Measurements from ENCODE around the gene THUMPD3. TPM values are rescaled to one million over a fixed set of nuclear protein-coding genes. Genes with fewer than 3 reads are reported as not detected.
A peak's percentile ranks its signal among the peaks of the same experiment; 100 is the strongest.

THUMPD3 gene
- total RNA-seq, 1 experiment from 2014 or later = 87.3 TPM

- Histone ChIP-seq H3K4me1 (no peaks in the 10 kb centered on the region), H3K4me3 (no peak overlapping the region), H3K27me3 (no peaks in the 10 kb centered on the region), H3K27ac (no peak overlapping the region), H3K36me3 (peaks cover 25% of the 10 kb centered on the region), H3K9me3 (replicated peaks) (no peaks in the 10 kb centered on the region)
- no peak for DNase-seq
Observed at GRCh38 chr3:9414826-9415225, 52.0 kb downstream of the THUMPD3 start.

- H3K9me3 ChIP-seq (replicated peaks) = no peaks in the 10 kb centered on the region
- no peak overlapping the region for H3K27ac ChIP-seq
- H3K4me1 ChIP-seq = peaks cover 2% of the 10 kb centered on the region
- no peaks in the 10 kb centered on the region for H3K27me3 ChIP-seq
- H3K4me3 ChIP-seq = no peak overlapping the region
- DNase-seq = no peak
- peaks cover 25% of the 10 kb centered on the region for H3K36me3 ChIP-seq
Observed at GRCh38 chr3:9415485-9416138, 52.8 kb downstream of the THUMPD3 start.

- Histone ChIP-seq H3K4me1 (peaks cover 9% of the 10 kb centered on the region), H3K27ac (no peak overlapping the region), H3K9me3 (replicated peaks) (no peaks in the 10 kb centered on the region), H3K4me3 (no peak overlapping the region), H3K27me3 (no peaks in the 10 kb centered on the region), H3K36me3 (peaks cover 23% of the 10 kb centered on the region)
- no peak for DNase-seq
Observed at GRCh38 chr3:9416139-9416780, 53.4 kb downstream of the THUMPD3 start.

- H3K9me3 ChIP-seq (replicated peaks) = no peaks in the 10 kb centered on the region
- H3K4me1 ChIP-seq = peaks cover 36% of the 10 kb centered on the region
- no peak overlapping the region for H3K4me3 ChIP-seq
- no peak overlapping the region; the same call in 1 of the 2 replicates for H3K27ac ChIP-seq
- H3K36me3 ChIP-seq = peaks cover 42% of the 10 kb centered on the region
- DNase-seq = no peak
- H3K27me3 ChIP-seq = no peaks in the 10 kb centered on the region
Observed at GRCh38 chr3:9420850-9421549, 58.1 kb downstream of the THUMPD3 start.

GRCh38 chr3:9422712-9423424, 60.0 kb downstream of the THUMPD3 start:
- Histone ChIP-seq H3K4me3 (no peak overlapping the region), H3K27ac (peak overlapping the region; percentile 60), H3K36me3 (peaks cover 49% of the 10 kb centered on the region), H3K27me3 (no peaks in the 10 kb centered on the region), H3K9me3 (replicated peaks) (no peaks in the 10 kb centered on the region), H3K4me1 (peaks cover 36% of the 10 kb centered on the region)
- peak; percentile 81 to 95 for DNase-seq

GRCh38 chr3:9428411-9428810, 65.6 kb downstream of the THUMPD3 start:
- no peaks in the 10 kb centered on the region for H3K9me3 ChIP-seq (replicated peaks)
- peaks cover 8% of the 10 kb centered on the region for H3K4me1 ChIP-seq
- no peak for DNase-seq
- H3K36me3 ChIP-seq = peaks cover 87% of the 10 kb centered on the region
- no peaks in the 10 kb centered on the region for H3K27me3 ChIP-seq
- H3K4me3 ChIP-seq = no peak overlapping the region
- H3K27ac ChIP-seq = no peak overlapping the region

- Histone ChIP-seq H3K36me3 (peaks cover 92% of the 10 kb centered on the region), H3K27me3 (no peaks in the 10 kb centered on the region), H3K9me3 (replicated peaks) (no peaks in the 10 kb centered on the region), H3K4me3 (no peak overlapping the region), H3K4me1 (no peaks in the 10 kb centered on the region), H3K27ac (no peak overlapping the region)
- no peak for DNase-seq
Observed at GRCh38 chr3:9430733-9431132, 67.9 kb downstream of the THUMPD3 start.

GRCh38 chr3:9433627-9434521, 71.0 kb downstream of the THUMPD3 start:
- no peaks in the 10 kb centered on the region for H3K9me3 ChIP-seq (replicated peaks)
- no peaks in the 10 kb centered on the region for H3K27me3 ChIP-seq
- H3K27ac ChIP-seq = no peak overlapping the region
- no peak overlapping the region for H3K4me3 ChIP-seq
- no peaks in the 10 kb centered on the region for H3K4me1 ChIP-seq
- H3K36me3 ChIP-seq = peaks cover 95% of the 10 kb centered on the region
- no peak for DNase-seq

GRCh38 chr3:9435316-9435715, 72.5 kb downstream of the THUMPD3 start:
- Histone ChIP-seq H3K4me3 (no peak overlapping the region), H3K9me3 (replicated peaks) (no peaks in the 10 kb centered on the region), H3K27ac (no peak overlapping the region), H3K36me3 (peaks cover 93% of the 10 kb centered on the region), H3K27me3 (no peaks in the 10 kb centered on the region), H3K4me1 (no peaks in the 10 kb centered on the region)
- DNase-seq = no peak

Other genes with a start within 250 kb of the THUMPD3 start
- gene SRGAP3, start 113.4 kb upstream of the THUMPD3 start, total RNA-seq (2014; rRNA removed; shearing (Covaris generic)) = not detected in 2 replicates
- gene SETD5, start 34.6 kb downstream of the THUMPD3 start, total RNA-seq (2014; rRNA removed; shearing (Covaris generic)) = 97.5 and 104 TPM in 2 replicates
- gene LHFPL4, start 190.8 kb downstream of the THUMPD3 start, total RNA-seq (2014; rRNA removed; shearing (Covaris generic)) = not detected in 2 replicates

All from SJCRH30 (cell line).